Smooth muscle cell (in vitro differentiated cells): ENCODE results near the gene IPO11. TPM values are rescaled to one million over a fixed set of nuclear protein-coding genes. Genes with fewer than 3 reads are reported as not detected.
A peak's percentile ranks its signal among the peaks of the same experiment; 100 is the strongest.

Experiments used
- DNase-seq: peaks from one replicate; lab custom pipeline; 2025; ENCODE audit not compliant: unreplicated experiment; lab: John Stamatoyannopoulos, UW
- H2AFZ ChIP-seq: fragments of 200-600 bp; sonication (generic); 2 replicates; pipeline ENCODE4 v1.6.0; 2016; ENCODE audit warnings: antibody characterized with exemption, low read depth, mild to moderate bottlenecking
- H3F3A ChIP-seq: fragments of 200-600 bp; sonication (generic); 2 replicates; pipeline ENCODE4 v1.6.0; 2017; ENCODE audit warnings: antibody characterized with exemption, low read depth
- H3K27ac ChIP-seq: fragments of 200-600 bp; sonication (generic); 2 replicates; pipeline ENCODE4 v1.5.1; 2016; ENCODE audit warnings: low read depth, mild to moderate bottlenecking
- H3K27me3 ChIP-seq: fragments of 200-600 bp; sonication (generic); 2 replicates; pipeline ENCODE4 v1.6.1; 2016; ENCODE audit warnings: low read depth, mild to moderate bottlenecking
- H3K36me3 ChIP-seq: fragments of 200-600 bp; sonication (generic); 2 replicates; pipeline ENCODE4 v1.5.1; 2016; ENCODE audit warnings: low read depth
- H3K4me1 ChIP-seq: fragments of 200-600 bp; sonication (generic); 2 replicates; pipeline ENCODE4 v1.5.1; 2016; ENCODE audit warnings: low read depth
- H3K4me2 ChIP-seq: fragments of 200-600 bp; sonication (generic); 2 replicates; pipeline ENCODE4 v1.6.0; 2016; ENCODE audit warnings: mild to moderate bottlenecking
- H3K4me3 ChIP-seq: fragments of 200-600 bp; sonication (generic); 2 replicates; pipeline ENCODE4 v1.5.1; 2016; ENCODE audit warnings: mild to moderate bottlenecking
- H3K79me2 ChIP-seq: fragments of 200-600 bp; sonication (generic); 2 replicates; pipeline ENCODE4 v1.6.0; 2016; ENCODE audit warnings: low read depth, mild to moderate bottlenecking
- H3K9ac ChIP-seq: fragments of 200-600 bp; sonication (generic); 2 replicates; pipeline ENCODE4 v1.6.0; 2016; ENCODE audit warnings: low read depth
- H3K9me3 ChIP-seq: fragments of 200-600 bp; sonication (generic); replicated peaks from 2 replicates; pipeline ENCODE4 v1.5.1; 2016; ENCODE audit warnings: low read depth
- H4K20me1 ChIP-seq: fragments of 200-600 bp; sonication (generic); 2 replicates; pipeline ENCODE4 v1.6.0; 2016; ENCODE audit warnings: low read depth
- WGBS: methylation state at CpG from one replicate; pipeline ENCODE4 v1.1.7; 2016; ENCODE audit warnings: low lambda C conversion rate; 5-methylcytosine and 5-hydroxymethylcytosine counted together
- polyA plus RNA-seq: library from polyadenylated mRNA; unstranded; fragments of >200 nt; fragmentation: Nextera tagmentation; extraction: Ambion mirVana; gene quantifications from 2 replicates; pipeline ENCODE4 v1.2.1, GENCODE V29; 2016
- total RNA-seq: library from RNA; depleted of rRNA; stranded (reverse); fragments of >200 nt; gene quantifications from 2 replicates; pipeline ENCODE4 v1.2.3, GENCODE V29; 2014
- TF ChIP-seq, protein P1 (sequence below): fragments of 200-600 bp; sonication (generic); IDR thresholded peaks from 2 replicates; pipeline ENCODE4 v1.5.1; 2017; ENCODE audit warnings: borderline replicate concordance, mild to moderate bottlenecking, antibody characterized with exemption; ENCODE audit not compliant: insufficient read depth, poor library complexity, severe bottlenecking

Gene IPO11
- total and polyA plus RNA-seq, 2 experiments from 2014 or later: 9.3 to 31.8 TPM

DNA sequence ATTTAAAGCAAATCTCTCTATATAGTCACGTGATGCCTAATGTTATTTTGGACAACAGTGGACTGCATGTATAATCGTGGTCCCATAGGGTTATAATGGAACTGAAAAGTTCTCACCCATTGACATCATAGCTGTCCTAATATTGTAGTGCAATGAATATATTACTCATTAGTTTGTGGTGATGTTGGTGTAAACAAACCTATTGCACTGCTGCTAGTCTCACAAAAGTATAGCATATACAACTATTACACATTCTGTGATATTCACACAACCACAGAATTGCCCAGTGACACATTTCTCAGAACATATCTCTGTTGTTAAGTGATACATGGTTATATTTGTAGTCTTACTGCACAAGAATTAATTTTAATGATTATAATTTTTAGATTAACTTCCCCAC, 37.7 kb downstream of the IPO11 start:
- H3K79me2 ChIP-seq: peaks cover 6% of the 10 kb centered on the region
- TF ChIP-seq, protein P1, sequence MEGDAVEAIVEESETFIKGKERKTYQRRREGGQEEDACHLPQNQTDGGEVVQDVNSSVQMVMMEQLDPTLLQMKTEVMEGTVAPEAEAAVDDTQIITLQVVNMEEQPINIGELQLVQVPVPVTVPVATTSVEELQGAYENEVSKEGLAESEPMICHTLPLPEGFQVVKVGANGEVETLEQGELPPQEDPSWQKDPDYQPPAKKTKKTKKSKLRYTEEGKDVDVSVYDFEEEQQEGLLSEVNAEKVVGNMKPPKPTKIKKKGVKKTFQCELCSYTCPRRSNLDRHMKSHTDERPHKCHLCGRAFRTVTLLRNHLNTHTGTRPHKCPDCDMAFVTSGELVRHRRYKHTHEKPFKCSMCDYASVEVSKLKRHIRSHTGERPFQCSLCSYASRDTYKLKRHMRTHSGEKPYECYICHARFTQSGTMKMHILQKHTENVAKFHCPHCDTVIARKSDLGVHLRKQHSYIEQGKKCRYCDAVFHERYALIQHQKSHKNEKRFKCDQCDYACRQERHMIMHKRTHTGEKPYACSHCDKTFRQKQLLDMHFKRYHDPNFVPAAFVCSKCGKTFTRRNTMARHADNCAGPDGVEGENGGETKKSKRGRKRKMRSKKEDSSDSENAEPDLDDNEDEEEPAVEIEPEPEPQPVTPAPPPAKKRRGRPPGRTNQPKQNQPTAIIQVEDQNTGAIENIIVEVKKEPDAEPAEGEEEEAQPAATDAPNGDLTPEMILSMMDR: no peak
- H3F3A ChIP-seq: no peaks in the 10 kb centered on the region
- H3K4me3 ChIP-seq: no peak overlapping the region
- H3K36me3 ChIP-seq: no peaks in the 10 kb centered on the region
- H3K4me2 ChIP-seq: no peak overlapping the region
- H3K9ac ChIP-seq: no peak overlapping the region
- H3K4me1 ChIP-seq: no peaks in the 10 kb centered on the region
- 99% methylated on average over 2 of the region's 2 CpGs for WGBS
- H3K27me3 ChIP-seq: no peaks in the 10 kb centered on the region
- H2AFZ ChIP-seq: no peak overlapping the region
- DNase-seq: no peak
- no peaks in the 10 kb centered on the region for H3K9me3 ChIP-seq
- H3K27ac ChIP-seq: no peak overlapping the region
- H4K20me1 ChIP-seq: no peaks in the 10 kb centered on the region

DNA sequence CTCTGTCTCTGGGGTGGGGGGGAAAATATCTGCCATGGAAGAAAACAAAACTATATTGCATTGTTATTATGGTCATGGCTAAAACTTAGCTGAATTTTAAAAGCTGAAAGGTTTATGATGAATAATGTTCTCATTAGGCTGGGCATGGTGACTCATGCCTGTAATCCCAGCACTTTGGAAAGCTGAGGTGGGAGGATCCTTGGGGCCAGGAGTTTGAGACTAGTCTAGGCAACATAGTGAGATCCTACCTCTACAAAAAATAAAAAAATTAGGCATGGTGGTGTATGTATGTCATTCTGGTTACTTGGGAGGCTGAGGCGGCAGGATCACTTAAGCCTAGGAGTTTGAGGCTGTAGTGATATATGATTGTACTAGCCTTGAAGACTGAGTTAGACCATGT, 44.5 kb downstream of the IPO11 start:
- Histone ChIP-seq H3K4me1 (no peaks in the 10 kb centered on the region), H3K4me2 (no peak overlapping the region), H3K4me3 (no peak overlapping the region), H3F3A (no peaks in the 10 kb centered on the region), H3K27ac (peak overlapping the region; percentile 3), H3K9me3 (no peaks in the 10 kb centered on the region), H3K79me2 (no peaks in the 10 kb centered on the region), H3K27me3 (no peaks in the 10 kb centered on the region), H2AFZ (no peak overlapping the region), H4K20me1 (peaks cover 10% of the 10 kb centered on the region), H3K9ac (no peak overlapping the region), H3K36me3 (no peaks in the 10 kb centered on the region)
- TF ChIP-seq, protein P1: no peak
- 75% methylated on average over 1 of the region's 1 CpG for WGBS
- DNase-seq: no peak

DNA sequence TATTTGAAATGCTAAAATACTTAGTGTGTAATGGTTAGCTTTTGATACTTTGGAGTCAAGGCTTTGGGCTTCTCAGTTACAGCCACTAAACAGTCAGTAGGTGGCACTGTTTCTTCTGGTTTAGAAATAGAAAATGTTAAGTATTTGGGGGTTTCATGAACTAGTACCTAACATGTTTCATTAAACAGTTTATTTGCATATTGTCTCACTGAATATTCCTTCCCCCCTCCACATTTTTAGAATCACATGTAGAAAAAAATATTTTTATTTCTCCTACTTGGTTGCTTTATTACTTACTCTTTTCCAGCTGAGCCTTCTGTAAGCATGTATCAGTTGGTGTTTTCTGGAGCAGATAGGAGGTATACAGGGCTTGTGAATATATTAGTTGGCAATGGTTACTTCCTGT, 48.0 kb downstream of the IPO11 start:
- Histone ChIP-seq H4K20me1 (peaks cover 10% of the 10 kb centered on the region), H3K27ac (no peak overlapping the region), H3K9ac (no peak overlapping the region), H2AFZ (no peak overlapping the region), H3K4me3 (no peak overlapping the region), H3K79me2 (no peaks in the 10 kb centered on the region), H3K36me3 (no peaks in the 10 kb centered on the region), H3K27me3 (no peaks in the 10 kb centered on the region), H3K9me3 (no peaks in the 10 kb centered on the region), H3F3A (no peaks in the 10 kb centered on the region), H3K4me1 (no peaks in the 10 kb centered on the region), H3K4me2 (no peak overlapping the region)
- TF ChIP-seq, protein P1: peak; percentile 75
- no peak for DNase-seq

DNA sequence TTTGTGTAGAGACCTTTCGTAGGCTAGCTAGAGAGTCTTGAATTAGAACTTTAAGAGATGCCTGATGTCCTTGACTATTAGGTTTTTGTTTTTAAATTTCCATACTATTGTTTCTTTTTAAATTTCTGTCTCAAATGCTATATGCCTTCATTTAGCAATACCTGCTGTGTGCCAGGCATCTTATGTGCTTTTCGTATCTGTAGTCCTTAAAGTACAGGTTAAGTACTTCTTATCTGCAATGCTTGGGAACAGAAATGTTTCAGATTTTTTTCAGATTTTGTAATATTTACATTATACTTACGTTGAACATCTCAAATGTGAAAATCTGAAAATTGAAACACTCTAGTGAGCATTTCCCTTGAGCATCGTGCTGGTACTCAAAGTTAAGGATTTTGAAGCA, 49.0 kb downstream of the IPO11 start:
- no peak overlapping the region for H3K4me2 ChIP-seq
- 92% methylated on average over 4 of the region's 4 CpGs for WGBS
- DNase-seq: no peak
- H3K27ac ChIP-seq: no peak overlapping the region
- TF ChIP-seq, protein P1: no peak
- H3K4me1 ChIP-seq: no peaks in the 10 kb centered on the region
- H3K27me3 ChIP-seq: no peaks in the 10 kb centered on the region
- no peaks in the 10 kb centered on the region for H3K79me2 ChIP-seq
- H3F3A ChIP-seq: no peaks in the 10 kb centered on the region
- H3K9ac ChIP-seq: peak overlapping the region; percentile 3
- H4K20me1 ChIP-seq: peaks cover 12% of the 10 kb centered on the region
- no peak overlapping the region for H3K4me3 ChIP-seq
- no peaks in the 10 kb centered on the region for H3K9me3 ChIP-seq
- H2AFZ ChIP-seq: no peak overlapping the region
- no peaks in the 10 kb centered on the region for H3K36me3 ChIP-seq
